C4-2B (cell line): ENCODE measurements around the gene CPSF4L.

Experiments
- ZFX ChIP-seq: fragments of 450-650 bp; IDR thresholded peaks from 2 replicates; pipeline ENCODE4 v1.6.1; 2017
- TF ChIP-seq, protein P1 (sequence below): fragments of 450-650 bp; conservative IDR thresholded peaks from 2 replicates; pipeline ENCODE4 v1.5.1; 2017; ENCODE audit warnings: mild to moderate bottlenecking

DNA sequence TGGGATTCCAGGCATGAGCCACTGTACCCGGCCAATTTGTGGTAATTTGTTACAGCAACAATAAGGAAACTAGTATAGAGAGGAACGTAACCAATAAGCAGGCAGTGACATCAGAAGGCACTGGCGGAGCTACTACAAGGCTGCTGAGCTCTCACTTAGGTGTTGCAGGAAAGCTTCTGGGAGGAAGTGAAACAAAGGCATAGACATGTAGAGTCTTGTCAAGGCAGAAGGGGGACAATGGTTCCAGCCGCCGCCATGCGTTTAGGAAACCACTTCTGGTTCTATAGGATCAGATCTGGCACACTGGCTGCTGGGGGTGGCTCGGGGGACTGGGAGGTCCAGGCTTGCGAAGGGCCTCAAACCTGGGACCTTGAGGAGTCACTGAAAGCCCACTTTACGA is 9.4 kb upstream of the CPSF4L start:
- TF ChIP-seq, protein P1, sequence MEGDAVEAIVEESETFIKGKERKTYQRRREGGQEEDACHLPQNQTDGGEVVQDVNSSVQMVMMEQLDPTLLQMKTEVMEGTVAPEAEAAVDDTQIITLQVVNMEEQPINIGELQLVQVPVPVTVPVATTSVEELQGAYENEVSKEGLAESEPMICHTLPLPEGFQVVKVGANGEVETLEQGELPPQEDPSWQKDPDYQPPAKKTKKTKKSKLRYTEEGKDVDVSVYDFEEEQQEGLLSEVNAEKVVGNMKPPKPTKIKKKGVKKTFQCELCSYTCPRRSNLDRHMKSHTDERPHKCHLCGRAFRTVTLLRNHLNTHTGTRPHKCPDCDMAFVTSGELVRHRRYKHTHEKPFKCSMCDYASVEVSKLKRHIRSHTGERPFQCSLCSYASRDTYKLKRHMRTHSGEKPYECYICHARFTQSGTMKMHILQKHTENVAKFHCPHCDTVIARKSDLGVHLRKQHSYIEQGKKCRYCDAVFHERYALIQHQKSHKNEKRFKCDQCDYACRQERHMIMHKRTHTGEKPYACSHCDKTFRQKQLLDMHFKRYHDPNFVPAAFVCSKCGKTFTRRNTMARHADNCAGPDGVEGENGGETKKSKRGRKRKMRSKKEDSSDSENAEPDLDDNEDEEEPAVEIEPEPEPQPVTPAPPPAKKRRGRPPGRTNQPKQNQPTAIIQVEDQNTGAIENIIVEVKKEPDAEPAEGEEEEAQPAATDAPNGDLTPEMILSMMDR, result no peak
- TF ChIP-seq ZFX, result no peak
